ENCODE results near the gene ITGA1. TPM values are rescaled to one million over a fixed set of nuclear protein-coding genes. Genes with fewer than 3 reads are reported as not detected.

Gene ITGA1
- polyA plus RNA-seq, 6 donors from 2014 or later, result not detected

DNA sequence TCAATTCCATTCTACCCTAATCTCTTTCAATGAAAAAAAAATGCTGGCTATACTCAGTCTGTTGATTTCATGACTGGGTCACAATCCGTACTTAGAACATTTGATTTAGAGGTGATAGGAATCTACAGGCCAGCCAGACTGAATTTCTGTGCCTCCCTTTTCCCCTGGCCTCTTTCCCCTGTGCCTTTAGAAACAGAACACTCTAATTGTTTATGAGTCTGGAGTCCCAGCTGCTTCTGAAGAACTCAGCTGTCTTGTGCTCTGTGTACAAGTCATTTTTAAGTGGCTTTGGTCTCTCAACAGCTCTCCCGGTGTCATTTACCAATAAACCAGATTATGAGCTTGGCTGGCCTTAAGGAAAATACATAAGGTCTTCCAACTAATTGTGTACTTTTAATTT lies 107.4 kb downstream of the ITGA1 start:
- Mint-ChIP-seq H3K36me3 (no peaks in the 10 kb centered on the region), H3K27me3 (peaks cover 10 to 21% (median 10%) of the 10 kb centered on the region in 3 donors), H3K4me3 (no peak overlapping the region), H3K27ac (no peak overlapping the region), H3K4me1 (no peaks in the 10 kb centered on the region), H3K9me3 (peaks cover 0 to 2% (median 0%) of the 10 kb centered on the region in 7 donors)
- ATAC-seq (ENCODE audit: low read depth in 2 of 2), result no peak
- DNase-seq, result no peak

DNA sequence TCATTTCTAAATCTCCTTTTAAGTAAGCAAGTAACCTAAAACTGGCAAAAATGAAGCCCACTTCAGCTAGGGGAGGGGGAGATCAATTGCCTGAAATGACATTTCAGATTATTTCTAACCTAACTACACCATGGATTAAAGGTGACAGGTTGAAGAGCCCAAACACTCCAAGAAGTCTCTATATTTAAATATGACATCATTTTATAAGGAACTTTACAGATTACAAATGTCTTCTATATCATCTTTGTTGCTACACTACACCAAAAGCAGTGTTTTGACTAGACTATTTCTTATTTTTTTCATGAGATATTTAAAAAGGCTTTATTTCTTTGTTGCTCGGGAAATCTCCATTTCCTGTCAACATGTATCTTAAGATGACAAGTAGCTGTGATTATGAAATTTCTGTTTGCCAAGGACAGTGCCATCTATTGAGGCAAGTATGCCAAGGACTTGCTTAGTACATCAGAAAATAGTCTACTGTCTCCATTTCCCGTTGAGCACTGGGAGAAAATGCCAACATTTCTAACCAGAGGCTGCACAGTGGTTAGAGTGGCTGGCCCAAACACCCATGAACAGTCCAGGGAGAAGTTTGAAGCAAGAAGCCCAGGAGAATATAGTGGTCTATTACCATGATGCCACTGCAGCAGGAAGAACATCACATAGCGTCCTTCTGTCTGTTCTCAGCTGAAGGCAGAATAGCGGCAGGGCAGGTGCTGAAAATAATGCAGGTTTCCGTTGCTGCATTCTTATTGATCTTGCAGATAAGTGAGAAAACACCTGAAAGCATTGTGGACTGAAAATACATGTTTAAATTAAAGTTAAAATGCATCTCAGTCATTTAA lies 108.1 kb downstream of the ITGA1 start:
- DNase-seq (no peak), ATAC-seq (ENCODE audit: low read depth in 2 of 2) (no peak)
- Mint-ChIP-seq H3K27me3 (peaks cover 10 to 15% (median 10%) of the 10 kb centered on the region in 3 donors), H3K4me3 (no peak overlapping the region), H3K36me3 (no peaks in the 10 kb centered on the region), H3K4me1 (no peaks in the 10 kb centered on the region), H3K27ac (no peak overlapping the region), H3K9me3 (peaks cover 0 to under 1% (median 0%) of the 10 kb centered on the region in 7 donors)

DNA sequence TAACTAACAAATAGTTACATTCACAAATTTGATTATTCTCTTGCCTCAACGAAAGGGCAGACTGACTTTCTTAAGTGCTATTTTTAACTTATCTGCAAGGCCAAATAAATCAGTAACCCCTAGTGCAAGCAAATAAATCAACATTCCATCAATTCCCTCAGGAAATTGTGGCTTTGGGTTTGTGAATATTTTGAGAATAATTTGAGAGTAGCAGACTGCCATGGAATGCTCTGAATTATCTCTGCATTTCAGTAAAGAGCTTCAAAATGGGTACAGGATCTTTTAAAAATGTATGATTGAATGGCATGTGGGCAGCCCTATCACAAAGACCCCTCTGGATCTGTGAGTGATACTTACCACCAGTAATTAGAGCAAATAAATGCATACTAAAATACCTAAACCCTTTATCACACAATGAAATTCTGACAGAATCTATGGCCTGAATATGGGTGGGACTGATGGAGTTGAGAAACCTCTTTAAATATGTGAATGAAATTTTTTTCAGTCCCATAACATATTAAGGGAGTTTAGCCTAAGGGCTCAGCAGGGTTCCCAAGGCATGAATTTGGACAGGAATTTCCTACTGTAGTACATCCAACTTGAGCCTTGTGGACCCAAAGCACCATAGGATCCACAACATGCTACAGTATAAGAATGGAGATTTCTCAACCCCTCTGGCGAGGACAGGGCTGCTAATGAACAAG lies 109.0 kb downstream of the ITGA1 start:
- no peak overlapping the region for H3K4me3 Mint-ChIP-seq
- DNase-seq (no peak), ATAC-seq (ENCODE audit: low read depth in 2 of 2) (no peak)
- no peaks in the 10 kb centered on the region for H3K4me1 Mint-ChIP-seq
- H3K27ac Mint-ChIP-seq, result no peak overlapping the region
- H3K36me3 Mint-ChIP-seq, result no peaks in the 10 kb centered on the region
- H3K27me3 Mint-ChIP-seq, result peaks cover 10 to 14% (median 12%) of the 10 kb centered on the region in 3 donors
- peaks cover 0 to 8% (median 4%) of the 10 kb centered on the region in 7 donors for H3K9me3 Mint-ChIP-seq

DNA sequence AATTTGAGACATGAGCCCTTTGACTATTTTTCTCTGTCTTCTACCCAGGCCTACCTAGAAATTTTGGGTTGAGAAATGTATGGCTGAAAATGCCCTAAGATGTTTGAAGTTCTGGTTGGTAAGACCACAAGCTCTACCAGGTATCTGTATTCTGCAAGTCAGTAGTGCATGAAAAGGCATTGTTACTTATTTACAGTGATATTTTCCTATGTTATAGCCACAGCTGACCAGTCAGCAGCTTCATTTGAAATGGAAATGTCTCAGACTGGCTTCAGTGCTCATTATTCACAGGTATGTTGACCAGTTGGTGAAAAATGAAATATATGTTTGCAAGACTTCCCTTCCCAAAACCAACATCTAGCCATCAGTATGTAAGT lies 109.5 kb downstream of the ITGA1 start:
- Mint-ChIP-seq H3K4me1 (no peaks in the 10 kb centered on the region), H3K9me3 (peaks cover 0 to 13% (median 7%) of the 10 kb centered on the region in 7 donors), H3K27ac (no peak overlapping the region), H3K36me3 (no peaks in the 10 kb centered on the region), H3K4me3 (no peak overlapping the region), H3K27me3 (peaks cover 10 to 19% (median 12%) of the 10 kb centered on the region in 3 donors)
- ATAC-seq (ENCODE audit: low read depth in 2 of 2) (no peak), DNase-seq (no peak)

DNA sequence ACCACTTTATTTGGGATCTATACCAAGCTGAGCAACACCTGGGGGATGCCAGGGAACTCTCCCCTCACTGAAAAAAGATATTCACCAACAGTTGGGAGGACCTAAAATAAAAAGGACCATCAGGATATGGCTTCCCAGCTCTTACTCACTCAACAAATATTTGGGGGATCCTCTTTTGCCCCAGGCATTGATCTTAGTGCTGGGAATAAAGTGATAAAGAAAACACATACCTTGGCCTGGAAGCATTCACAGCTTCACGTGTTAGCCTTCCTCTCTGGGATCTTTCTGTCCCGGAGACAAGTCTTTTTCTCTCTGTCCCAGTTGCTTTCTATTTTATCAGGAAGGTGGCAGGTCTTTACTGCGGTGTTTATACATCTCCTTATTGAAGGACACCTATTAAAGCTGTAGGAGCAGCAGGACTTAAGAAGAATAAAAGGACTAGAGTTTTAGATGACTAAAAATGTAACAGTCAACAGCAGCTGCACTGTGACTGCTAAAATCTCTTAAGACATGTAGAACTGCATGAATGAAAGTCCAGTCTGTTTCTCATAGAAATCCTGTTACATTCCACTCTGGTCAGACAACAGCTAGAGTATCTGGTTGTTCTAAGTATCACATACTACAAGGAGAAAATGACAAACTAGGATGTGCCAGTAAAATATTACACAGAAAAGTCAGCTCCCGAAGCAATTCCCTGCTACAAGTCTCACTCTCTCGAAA lies 111.4 kb downstream of the ITGA1 start:
- H3K27ac Mint-ChIP-seq, result no peak overlapping the region
- no peak overlapping the region for H3K4me3 Mint-ChIP-seq
- no peaks in the 10 kb centered on the region for H3K4me1 Mint-ChIP-seq
- peaks cover 16 to 24% (median 20%) of the 10 kb centered on the region in 3 donors for H3K27me3 Mint-ChIP-seq
- H3K9me3 Mint-ChIP-seq, result peaks cover 1 to 19% (median 7%) of the 10 kb centered on the region in 7 donors
- no peak for DNase-seq
- no peaks in the 10 kb centered on the region for H3K36me3 Mint-ChIP-seq
- ATAC-seq (ENCODE audit: low read depth in 2 of 2), result no peak

DNA sequence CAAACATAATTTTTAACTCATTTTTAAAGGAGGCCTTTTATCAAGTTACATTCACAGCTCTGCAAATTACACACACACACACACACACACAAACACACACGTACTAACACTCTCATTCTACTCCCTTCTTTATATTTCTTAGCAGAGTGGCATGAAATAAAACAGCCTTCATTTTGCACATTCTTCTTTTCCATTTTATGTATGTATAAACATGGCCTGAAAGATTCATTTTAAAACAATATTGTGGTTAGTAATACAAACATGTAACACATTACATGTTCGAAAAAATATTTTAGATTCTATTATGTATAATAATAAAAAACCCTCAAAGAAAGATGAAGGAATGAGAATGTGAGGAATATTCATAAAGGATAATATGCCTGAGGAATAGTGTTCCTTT lies 115.4 kb downstream of the ITGA1 start:
- peaks cover 1 to 19% (median 7%) of the 10 kb centered on the region in 7 donors for H3K9me3 Mint-ChIP-seq
- ATAC-seq (ENCODE audit: low read depth in 2 of 2), result no peak
- H3K36me3 Mint-ChIP-seq, result no peaks in the 10 kb centered on the region
- no peaks in the 10 kb centered on the region for H3K4me1 Mint-ChIP-seq
- no peak overlapping the region for H3K27ac Mint-ChIP-seq
- DNase-seq, result no peak
- H3K27me3 Mint-ChIP-seq, result peaks cover 8 to 22% (median 17%) of the 10 kb centered on the region in 3 donors
- no peak overlapping the region for H3K4me3 Mint-ChIP-seq

DNA sequence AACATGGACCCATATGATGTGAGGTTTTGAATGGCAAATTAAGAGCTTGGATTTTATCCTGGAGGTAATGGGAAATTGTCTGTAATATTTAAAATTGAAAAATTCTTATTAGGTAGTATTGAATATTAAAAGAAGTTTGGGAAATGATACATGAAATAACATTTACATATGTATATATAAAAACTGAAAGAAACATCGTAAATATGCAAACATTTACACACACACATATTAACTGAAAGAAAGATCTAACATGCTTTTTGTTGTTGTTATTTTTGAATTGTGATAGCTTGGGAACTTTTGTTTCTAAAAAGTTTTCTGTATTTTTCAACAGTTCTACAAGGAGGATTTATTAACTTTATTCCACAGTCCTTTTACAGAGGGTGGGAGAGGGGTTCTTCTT lies 118.6 kb downstream of the ITGA1 start:
- ATAC-seq (ENCODE audit: low read depth in 2 of 2) (no peak), DNase-seq (no peak)
- H3K4me1 Mint-ChIP-seq, result no peaks in the 10 kb centered on the region
- no peak overlapping the region for H3K4me3 Mint-ChIP-seq
- peaks cover 8 to 18% (median 17%) of the 10 kb centered on the region in 3 donors for H3K27me3 Mint-ChIP-seq
- peaks cover 1 to 13% (median 4%) of the 10 kb centered on the region in 7 donors for H3K9me3 Mint-ChIP-seq
- H3K27ac Mint-ChIP-seq, result no peak overlapping the region
- no peaks in the 10 kb centered on the region for H3K36me3 Mint-ChIP-seq

DNA sequence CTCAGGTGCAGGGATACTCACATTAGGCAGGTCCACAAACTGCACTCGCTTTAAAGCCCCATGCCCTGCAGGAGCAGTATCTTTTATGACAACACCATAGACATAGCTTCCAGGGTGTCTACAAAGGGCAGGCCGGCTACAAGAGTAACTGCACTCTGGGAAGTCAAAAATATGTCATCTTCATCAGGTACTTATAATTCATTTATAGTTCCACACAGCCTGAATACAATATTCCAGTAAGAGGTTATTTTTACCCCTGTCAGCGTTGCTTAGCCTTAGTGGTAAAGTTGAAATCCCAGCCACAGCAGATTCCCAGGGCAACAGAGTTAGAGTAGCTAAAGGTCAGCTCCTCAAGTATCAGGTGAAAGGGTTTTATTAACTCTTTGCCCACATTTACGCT lies 119.1 kb downstream of the ITGA1 start:
- DNase-seq (no peak), ATAC-seq (ENCODE audit: low read depth in 2 of 2) (no peak)
- no peaks in the 10 kb centered on the region for H3K36me3 Mint-ChIP-seq
- no peaks in the 10 kb centered on the region for H3K4me1 Mint-ChIP-seq
- no peak overlapping the region for H3K4me3 Mint-ChIP-seq
- H3K27me3 Mint-ChIP-seq, result peaks cover 8 to 17% (median 16%) of the 10 kb centered on the region in 3 donors
- H3K27ac Mint-ChIP-seq, result no peak overlapping the region
- peaks cover under 1 to 9% (median 2%) of the 10 kb centered on the region in 7 donors for H3K9me3 Mint-ChIP-seq

DNA sequence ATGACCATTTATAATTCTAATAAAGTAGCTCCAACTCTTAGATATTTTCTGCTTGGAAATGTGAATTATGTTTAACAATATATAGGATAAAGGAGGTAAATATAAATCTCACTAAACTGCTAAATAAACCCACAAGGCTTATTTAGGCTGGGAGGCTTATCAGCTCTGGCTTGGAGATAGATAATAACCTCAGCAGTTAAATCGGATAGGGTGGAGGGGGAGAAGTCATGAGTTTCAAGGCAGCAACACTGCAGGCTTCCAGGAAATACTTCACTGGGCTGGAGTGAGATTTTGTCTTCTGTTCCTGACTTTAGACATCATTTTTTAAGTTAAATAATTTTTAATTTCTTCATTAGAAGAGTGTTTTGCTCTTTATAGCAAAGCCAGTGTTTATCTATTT lies 121.5 kb downstream of the ITGA1 start:
- ATAC-seq (ENCODE audit: low read depth in 2 of 2), result no peak
- Mint-ChIP-seq H3K36me3 (no peaks in the 10 kb centered on the region), H3K27ac (no peak overlapping the region), H3K27me3 (peaks cover 0 to 11% (median 7%) of the 10 kb centered on the region in 3 donors), H3K4me1 (no peaks in the 10 kb centered on the region), H3K9me3 (no peaks in the 10 kb centered on the region), H3K4me3 (no peak overlapping the region)
- DNase-seq, result no peak

DNA sequence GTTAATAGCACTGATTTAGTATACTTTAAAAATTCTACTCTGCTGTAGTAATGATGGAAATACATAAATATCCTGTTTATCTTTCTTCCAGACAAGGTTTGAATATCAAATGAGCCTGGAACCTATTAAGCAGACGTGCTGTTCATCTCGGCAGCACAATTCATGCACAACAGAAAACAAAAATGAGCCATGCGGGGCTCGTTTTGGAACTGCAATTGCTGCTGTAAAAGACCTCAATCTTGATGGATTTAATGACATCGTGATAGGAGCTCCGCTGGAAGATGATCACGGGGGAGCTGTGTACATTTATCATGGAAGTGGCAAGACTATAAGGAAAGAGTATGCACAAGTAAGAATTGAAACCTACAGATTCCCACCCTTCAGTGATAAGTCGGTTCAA lies 122.4 kb downstream of the ITGA1 start:
- DNase-seq (no peak), ATAC-seq (ENCODE audit: low read depth in 2 of 2) (no peak)
- peaks cover under 1 to 2% (median under 1%) of the 10 kb centered on the region in 3 donors for H3K4me1 Mint-ChIP-seq
- H3K27me3 Mint-ChIP-seq, result peaks cover 4 to 12% (median 7%) of the 10 kb centered on the region in 3 donors
- no peaks in the 10 kb centered on the region for H3K36me3 Mint-ChIP-seq
- no peaks in the 10 kb centered on the region for H3K9me3 Mint-ChIP-seq
- no peak overlapping the region for H3K27ac Mint-ChIP-seq
- no peak overlapping the region for H3K4me3 Mint-ChIP-seq

DNA sequence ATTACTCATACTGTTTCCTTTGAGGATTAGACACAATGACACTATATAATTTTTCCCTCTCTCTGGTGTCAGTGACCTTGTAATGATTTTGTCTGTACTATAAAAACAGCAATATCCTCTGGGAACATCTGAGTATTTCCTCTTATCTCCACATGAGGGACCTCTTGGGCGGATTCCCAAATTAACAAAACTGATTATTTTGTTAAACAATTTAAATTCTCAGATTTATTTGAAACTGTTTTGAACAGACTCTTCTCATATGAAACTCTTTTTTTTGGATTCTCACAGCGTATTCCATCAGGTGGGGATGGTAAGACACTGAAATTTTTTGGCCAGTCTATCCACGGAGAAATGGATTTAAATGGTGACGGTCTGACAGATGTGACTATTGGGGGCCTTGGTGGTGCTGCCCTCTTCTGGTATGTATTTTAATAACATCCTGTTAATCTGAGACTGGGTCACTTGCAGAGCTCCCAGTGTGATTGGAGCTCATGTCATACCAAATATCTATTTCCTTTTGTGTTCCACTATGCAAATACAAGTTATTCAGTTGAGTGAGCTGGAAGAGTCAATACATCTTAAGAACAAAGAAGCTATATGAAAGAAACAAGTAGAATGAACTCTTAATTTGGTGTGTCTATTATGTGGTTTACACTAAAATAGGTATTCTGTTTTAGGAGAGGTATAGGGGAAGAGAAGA lies 127.6 kb downstream of the ITGA1 start:
- peak overlapping the region in 6 of 8 donors; percentile 25 to 79 (median 49) for H3K4me3 Mint-ChIP-seq
- H3K9me3 Mint-ChIP-seq, result no peaks in the 10 kb centered on the region
- ATAC-seq (ENCODE audit: low read depth in 2 of 2), result peak; percentile 75 to 83
- no peaks in the 10 kb centered on the region for H3K36me3 Mint-ChIP-seq
- DNase-seq, result peak; percentile 46
- no peak overlapping the region for H3K27ac Mint-ChIP-seq
- peaks cover 6 to 7% (median 7%) of the 10 kb centered on the region in 3 donors for H3K4me1 Mint-ChIP-seq
- peaks cover 6 to 10% (median 6%) of the 10 kb centered on the region in 3 donors for H3K27me3 Mint-ChIP-seq

DNA sequence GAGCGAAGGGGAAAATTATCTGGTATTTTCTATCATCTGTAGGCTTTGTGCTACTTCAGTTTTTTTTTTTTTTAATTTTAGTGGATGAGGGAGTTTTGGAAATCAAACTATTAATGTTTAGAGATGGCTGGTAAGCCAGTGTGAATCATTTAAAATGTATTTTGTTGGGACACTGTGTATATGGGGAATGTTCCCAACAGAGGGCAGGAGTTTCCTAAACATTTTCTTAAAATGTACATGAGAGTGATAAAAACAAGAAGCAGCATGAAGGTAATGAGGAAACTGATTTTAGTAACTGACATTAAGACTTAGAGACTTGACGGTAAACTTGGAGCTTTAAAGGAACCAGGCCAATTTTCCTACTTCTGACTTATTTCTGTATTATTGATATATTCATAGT lies 133.2 kb downstream of the ITGA1 start:
- H3K36me3 Mint-ChIP-seq, result no peaks in the 10 kb centered on the region
- DNase-seq, result no peak
- no peaks in the 10 kb centered on the region for H3K9me3 Mint-ChIP-seq
- no peak for ATAC-seq (ENCODE audit: low read depth in 2 of 2)
- no peak overlapping the region for H3K4me3 Mint-ChIP-seq
- H3K27ac Mint-ChIP-seq, result peak overlapping the region in 1 of 6 donors; percentile 2
- H3K4me1 Mint-ChIP-seq, result no peaks in the 10 kb centered on the region
- peaks cover 9 to 12% (median 11%) of the 10 kb centered on the region in 3 donors for H3K27me3 Mint-ChIP-seq

DNA sequence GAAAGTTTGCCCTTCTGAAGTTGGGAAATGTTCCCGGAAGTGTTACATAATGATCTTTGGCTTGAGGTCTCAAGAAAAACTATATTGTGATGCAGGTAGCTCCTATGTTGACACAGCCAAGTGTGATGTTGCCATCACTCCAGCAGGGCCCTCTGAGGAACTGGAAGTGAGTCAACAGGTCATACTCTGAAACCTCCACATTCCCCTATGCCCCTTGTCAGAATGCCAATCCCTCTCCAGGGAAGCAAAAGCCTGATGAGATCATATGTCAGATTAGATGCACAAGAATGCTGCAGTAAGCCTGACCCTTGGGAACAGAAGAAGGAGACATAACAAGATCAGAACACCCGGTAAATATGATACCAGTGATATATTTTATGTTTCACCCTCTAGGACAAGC lies 134.7 kb downstream of the ITGA1 start:
- Mint-ChIP-seq H3K36me3 (no peaks in the 10 kb centered on the region), H3K9me3 (no peaks in the 10 kb centered on the region), H3K27me3 (peaks cover 9 to 12% (median 11%) of the 10 kb centered on the region in 3 donors), H3K4me3 (no peak overlapping the region), H3K27ac (no peak overlapping the region), H3K4me1 (no peaks in the 10 kb centered on the region)
- DNase-seq (no peak), ATAC-seq (ENCODE audit: low read depth in 2 of 2) (no peak)

All from naive B cell (primary cell).